HEK293T (cell line): ENCODE results near the gene MTOR.
"Not testable (repeated sequence)": the region's sequence is repeated elsewhere in the genome, so short reads cannot be mapped to it uniquely, and the experiment has no call there.

ENCODE experiments used
- CTCF ChIA-PET: fragments of 350-600 bp; formaldehyde crosslinking; extraction: SDS; loops from one replicate; lab custom pipeline; 2021; ENCODE audit warnings: antibody characterized with exemption, inconsistent platforms; lab: Yijun Ruan, JAX
- POLR2A ChIA-PET: fragments of 350-600 bp; formaldehyde crosslinking; extraction: SDS; loops from one replicate; lab custom pipeline; 2020; ENCODE audit warnings: antibody characterized with exemption, inconsistent platforms; lab: Yijun Ruan, JAX
- DNase-seq: peaks from one replicate; pipeline ENCODE4 v3.0.0; 2012; ENCODE audit warnings: mixed read lengths; ENCODE audit errors: extremely low spot score
- ARNT ChIP-seq: fragments of 450-650 bp; IDR thresholded peaks from 2 replicates; pipeline ENCODE4 v1.6.1; 2017; ENCODE audit warnings: mild to moderate bottlenecking
- BHLHE40 ChIP-seq: fragments of 450-650 bp; IDR thresholded peaks from 2 replicates; pipeline ENCODE4 v1.6.1; 2016; ENCODE audit warnings: mild to moderate bottlenecking, moderate library complexity, borderline replicate concordance
- CTBP1 ChIP-seq: fragments of 450-650 bp; IDR thresholded peaks from 2 replicates; pipeline ENCODE4 v1.6.1; 2016; ENCODE audit warnings: borderline replicate concordance
- ELF4 ChIP-seq: fragments of 450-650 bp; IDR thresholded peaks from 2 replicates; pipeline ENCODE4 v1.6.1; 2017; ENCODE audit warnings: antibody characterized with exemption
- FOXA1 ChIP-seq: fragments of 450-650 bp; IDR thresholded peaks from 2 replicates; pipeline ENCODE4 v1.6.1; 2016; ENCODE audit warnings: mild to moderate bottlenecking
- FOXK2 ChIP-seq: fragments of 450-650 bp; IDR thresholded peaks from 2 replicates; pipeline ENCODE4 v1.6.1; 2016; ENCODE audit warnings: mild to moderate bottlenecking
- FOXM1 ChIP-seq: fragments of 450-650 bp; IDR thresholded peaks from 2 replicates; pipeline ENCODE4 v1.6.1; 2017; ENCODE audit warnings: mild to moderate bottlenecking, borderline replicate concordance
- HDGF ChIP-seq: fragments of 450-650 bp; IDR thresholded peaks from 2 replicates; pipeline ENCODE4 v1.6.1; 2017; ENCODE audit warnings: antibody characterized with exemption, borderline replicate concordance
- LEF1 ChIP-seq: fragments of 450-650 bp; IDR thresholded peaks from 2 replicates; pipeline ENCODE4 v1.6.1; 2017; ENCODE audit warnings: mild to moderate bottlenecking, borderline replicate concordance
- NFRKB ChIP-seq: fragments of 450-650 bp; IDR thresholded peaks from 2 replicates; pipeline ENCODE4 v1.6.1; 2016; ENCODE audit warnings: mild to moderate bottlenecking, moderate library complexity
- PKNOX1 ChIP-seq: fragments of 450-650 bp; IDR thresholded peaks from 2 replicates; pipeline ENCODE4 v1.6.1; 2016
- SP1 ChIP-seq: fragments of 450-650 bp; IDR thresholded peaks from 2 replicates; pipeline ENCODE4 v1.6.1; 2017
- SUZ12 ChIP-seq: fragments of 450-650 bp; IDR thresholded peaks from 2 replicates; pipeline ENCODE4 v1.6.1; 2016; ENCODE audit warnings: mild to moderate bottlenecking
- TARDBP ChIP-seq: fragments of 450-650 bp; IDR thresholded peaks from 2 replicates; pipeline ENCODE4 v1.6.1; 2016
- ZNF384 ChIP-seq: fragments of 450-650 bp; IDR thresholded peaks from 2 replicates; pipeline ENCODE4 v1.6.1; 2016

Gene MTOR

DNA sequence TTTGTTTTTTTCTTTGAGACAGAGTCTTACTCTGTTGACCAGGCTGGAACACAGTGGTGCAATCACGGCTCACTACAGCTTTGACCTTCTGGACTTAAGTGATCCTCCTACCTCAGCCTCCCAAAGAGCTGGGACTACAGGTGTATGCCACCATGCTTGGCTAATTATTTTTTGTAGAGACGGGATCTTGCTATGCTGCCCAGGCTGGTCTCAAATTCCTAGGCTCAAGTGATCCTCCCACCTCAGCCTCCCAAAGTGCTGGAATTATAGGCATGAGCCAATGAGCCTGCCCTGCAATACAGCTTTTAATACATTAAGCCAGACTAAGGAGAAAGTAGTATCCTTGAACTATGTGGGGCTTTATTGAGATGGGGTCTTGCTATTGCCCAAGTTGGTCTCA is 146.0 kb downstream of the MTOR start:
- ChIA-PET POLR2A (interaction anchor here (1.2 kb wide), 1 partner anchor 17 kb away, joined by 4 read pairs; the partner anchor contains the start of gene EXOSC10), CTCF (no interaction called here)
- TF ChIP-seq CTBP1 (no peak), NFRKB (no peak), FOXA1 (no peak)
- DNase-seq = no peak

- POLR2A ChIA-PET = no interaction called here
Measured at GRCh38 chr1:11114966-11115365, 147.4 kb downstream of the MTOR start.

GRCh38 chr1:11109047-11109760 is 153.1 kb downstream of the MTOR start:
- no peak for DNase-seq
- ChIA-PET POLR2A (no interaction called here), CTCF (no interaction called here)
- TF ChIP-seq HDGF = no peak
- no peak for TF ChIP-seq ARNT
- no peak for TF ChIP-seq FOXM1
- no peak for TF ChIP-seq FOXK2
- no peak for TF ChIP-seq ELF4
- TF ChIP-seq PKNOX1 = no peak
- no peak for TF ChIP-seq FOXA1
- TF ChIP-seq TARDBP = no peak
- no peak for TF ChIP-seq SP1
- TF ChIP-seq LEF1 = no peak
- no peak for TF ChIP-seq ZNF384
- TF ChIP-seq BHLHE40 = no peak

More at GRCh38 chr1:11114966-11115365, 147.4 kb downstream of the MTOR start:
- DNase-seq = no peak
- TF ChIP-seq HDGF (no peak), PKNOX1 (no peak), ARNT (no peak), SP1 (no peak), ZNF384 (no peak), LEF1 (no peak), SUZ12 (no peak)
- CTCF ChIA-PET = no interaction called here

GRCh38 chr1:11107599-11107998 is 154.8 kb downstream of the MTOR start:
- ChIA-PET CTCF (no interaction called here), POLR2A (interaction anchor here (1.0 kb wide), 1 partner anchor 8 kb away, joined by 4 read pairs; the partner anchor contains the start of gene EXOSC10)
- no peak for DNase-seq
- TF ChIP-seq CTBP1 (no peak), TARDBP (no peak), NFRKB (no peak), ELF4 (no peak), LEF1 (no peak), FOXM1 (no peak), ZNF384 (no peak), SP1 (no peak), SUZ12 (no peak), FOXA1 (no peak), HDGF (no peak), BHLHE40 (no peak), ARNT (no peak)

DNA sequence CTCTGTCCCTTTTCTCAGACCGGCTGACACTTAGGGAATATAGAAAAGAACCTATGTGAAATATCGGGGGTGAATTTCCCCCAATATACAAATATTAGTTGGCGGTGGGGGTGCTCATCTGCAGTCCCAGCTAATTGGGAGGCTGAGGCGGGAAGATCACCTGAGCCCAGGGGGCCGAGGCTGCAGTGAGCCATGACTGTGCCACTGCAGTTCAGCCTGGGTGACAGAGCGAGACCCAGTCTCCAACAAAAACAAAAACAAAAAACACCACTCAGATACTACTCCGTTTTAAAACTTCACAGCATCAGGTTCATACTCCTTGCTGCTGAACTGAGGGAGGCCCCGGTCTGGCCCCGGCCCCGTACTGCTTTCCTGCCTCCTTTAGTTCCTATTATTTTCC is 156.8 kb downstream of the MTOR start:
- DNase-seq = no peak
- no peak for TF ChIP-seq LEF1
- TF ChIP-seq HDGF = no peak
- TF ChIP-seq ELF4 = no peak
- TF ChIP-seq BHLHE40 = no peak
- TF ChIP-seq TARDBP = no peak
- no peak for TF ChIP-seq ZNF384
- no peak for TF ChIP-seq FOXA1
- no peak for TF ChIP-seq SUZ12
- no peak for TF ChIP-seq FOXM1
- ChIA-PET POLR2A (no interaction called here), CTCF (no interaction called here)

DNA sequence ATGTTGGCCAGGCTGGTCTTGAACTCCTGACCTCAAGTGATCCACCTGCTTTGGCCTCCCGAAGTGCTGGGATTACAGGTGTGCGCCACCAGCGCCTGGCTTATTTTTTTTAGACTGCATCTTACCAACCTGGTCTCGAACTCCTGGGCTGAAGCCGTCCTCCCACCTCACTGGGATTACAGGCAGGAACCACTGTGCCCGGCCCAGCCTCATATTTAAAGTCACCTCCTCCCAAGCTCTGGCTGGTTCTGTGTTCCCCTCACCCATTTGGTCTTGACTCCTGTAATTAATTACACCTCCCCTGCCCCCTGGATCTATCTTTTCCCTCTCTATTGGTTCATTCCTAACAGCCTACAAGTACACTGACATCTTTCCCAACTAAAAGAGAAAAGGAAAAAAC is 161.0 kb downstream of the MTOR start:
- TF ChIP-seq SP1 (no peak), BHLHE40 (no peak), NFRKB (no peak), CTBP1 (no peak), FOXA1 (no peak)
- ChIA-PET POLR2A (no interaction called here), CTCF (no interaction called here)
- DNase-seq = no peak

DNA sequence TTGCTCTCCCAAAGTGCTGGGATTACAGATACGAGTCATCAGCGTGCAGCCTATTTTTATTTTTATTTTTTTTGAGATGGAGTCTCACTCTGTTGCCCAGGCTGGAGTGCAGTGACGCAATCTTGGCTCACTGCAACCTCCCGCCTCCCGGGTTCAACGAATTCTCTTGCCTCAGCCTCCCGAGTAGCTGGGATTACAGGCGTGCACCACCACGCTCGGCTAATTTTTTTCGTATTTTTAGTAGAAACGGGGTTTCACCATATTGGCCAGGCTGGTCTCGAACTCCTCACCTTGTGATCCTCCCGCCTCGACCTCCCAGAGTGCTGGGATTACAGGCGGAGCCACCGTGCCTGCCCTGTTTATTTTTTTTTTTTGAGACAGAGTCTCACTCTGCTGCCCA is 161.5 kb downstream of the MTOR start:
- DNase-seq, POLR2A ChIA-PET, CTCF ChIA-PET: not testable (repeated sequence)
